ENCODE measurements around the gene PATJ. TPM values are rescaled to one million over a fixed set of nuclear protein-coding genes. Genes with fewer than 3 reads are reported as not detected.

PATJ gene
- total and polyA plus RNA-seq, 2 of the 13 experiments (the other 11 are each of a cell fraction or from before 2014, with no cell fraction given): 6.2 to 16.8 TPM

- TF ChIP-seq PATZ1 (CRISPR knock-in tag; IDR thresholded peaks at IDR 0.05): no peak
- TF ChIP-seq ZNF605 (CRISPR knock-in tag; IDR thresholded peaks at IDR 0.05): no peak
Measured at GRCh38 chr1:62100442-62100841, 358.2 kb downstream of the PATJ start (continued).

DNA sequence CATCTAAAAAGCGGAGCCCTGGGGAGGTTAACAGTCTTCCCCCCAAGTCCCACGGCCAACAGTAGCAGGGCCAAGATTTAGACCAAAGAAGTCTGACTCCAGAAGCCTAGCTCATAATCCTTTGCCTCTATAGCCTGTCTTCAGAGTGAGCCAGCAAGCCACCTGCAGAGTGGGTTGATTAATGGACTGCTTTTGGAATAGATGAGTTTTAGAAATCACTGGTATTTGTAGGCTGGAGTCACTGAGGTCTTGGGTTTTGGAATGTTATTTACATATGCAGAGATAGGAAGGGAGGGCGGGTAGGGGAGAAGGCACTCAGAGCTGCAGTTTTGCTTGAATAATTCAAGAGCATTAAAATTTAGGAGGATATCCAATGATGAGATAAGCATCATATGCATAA is 361.6 kb downstream of the PATJ start:
- intact Hi-C loops (cut with micrococcal nuclease; ENCODE audit: unreplicated experiment): no loop called here
- no TSS peak for BruUV-seq (replicated peaks)
- WGBS (ENCODE audit: low lambda C conversion rate): 88% methylated on average over 3 of the region's 3 CpGs
- TF ChIP-seq, protein P1, sequence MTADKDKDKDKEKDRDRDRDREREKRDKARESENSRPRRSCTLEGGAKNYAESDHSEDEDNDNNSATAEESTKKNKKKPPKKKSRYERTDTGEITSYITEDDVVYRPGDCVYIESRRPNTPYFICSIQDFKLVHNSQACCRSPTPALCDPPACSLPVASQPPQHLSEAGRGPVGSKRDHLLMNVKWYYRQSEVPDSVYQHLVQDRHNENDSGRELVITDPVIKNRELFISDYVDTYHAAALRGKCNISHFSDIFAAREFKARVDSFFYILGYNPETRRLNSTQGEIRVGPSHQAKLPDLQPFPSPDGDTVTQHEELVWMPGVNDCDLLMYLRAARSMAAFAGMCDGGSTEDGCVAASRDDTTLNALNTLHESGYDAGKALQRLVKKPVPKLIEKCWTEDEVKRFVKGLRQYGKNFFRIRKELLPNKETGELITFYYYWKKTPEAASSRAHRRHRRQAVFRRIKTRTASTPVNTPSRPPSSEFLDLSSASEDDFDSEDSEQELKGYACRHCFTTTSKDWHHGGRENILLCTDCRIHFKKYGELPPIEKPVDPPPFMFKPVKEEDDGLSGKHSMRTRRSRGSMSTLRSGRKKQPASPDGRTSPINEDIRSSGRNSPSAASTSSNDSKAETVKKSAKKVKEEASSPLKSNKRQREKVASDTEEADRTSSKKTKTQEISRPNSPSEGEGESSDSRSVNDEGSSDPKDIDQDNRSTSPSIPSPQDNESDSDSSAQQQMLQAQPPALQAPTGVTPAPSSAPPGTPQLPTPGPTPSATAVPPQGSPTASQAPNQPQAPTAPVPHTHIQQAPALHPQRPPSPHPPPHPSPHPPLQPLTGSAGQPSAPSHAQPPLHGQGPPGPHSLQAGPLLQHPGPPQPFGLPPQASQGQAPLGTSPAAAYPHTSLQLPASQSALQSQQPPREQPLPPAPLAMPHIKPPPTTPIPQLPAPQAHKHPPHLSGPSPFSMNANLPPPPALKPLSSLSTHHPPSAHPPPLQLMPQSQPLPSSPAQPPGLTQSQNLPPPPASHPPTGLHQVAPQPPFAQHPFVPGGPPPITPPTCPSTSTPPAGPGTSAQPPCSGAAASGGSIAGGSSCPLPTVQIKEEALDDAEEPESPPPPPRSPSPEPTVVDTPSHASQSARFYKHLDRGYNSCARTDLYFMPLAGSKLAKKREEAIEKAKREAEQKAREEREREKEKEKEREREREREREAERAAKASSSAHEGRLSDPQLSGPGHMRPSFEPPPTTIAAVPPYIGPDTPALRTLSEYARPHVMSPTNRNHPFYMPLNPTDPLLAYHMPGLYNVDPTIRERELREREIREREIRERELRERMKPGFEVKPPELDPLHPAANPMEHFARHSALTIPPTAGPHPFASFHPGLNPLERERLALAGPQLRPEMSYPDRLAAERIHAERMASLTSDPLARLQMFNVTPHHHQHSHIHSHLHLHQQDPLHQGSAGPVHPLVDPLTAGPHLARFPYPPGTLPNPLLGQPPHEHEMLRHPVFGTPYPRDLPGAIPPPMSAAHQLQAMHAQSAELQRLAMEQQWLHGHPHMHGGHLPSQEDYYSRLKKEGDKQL (CRISPR knock-in tag; IDR thresholded peaks at IDR 0.05; ENCODE audit: low read depth): no peak
- TF ChIP-seq TCF7 (IDR thresholded peaks at IDR 0.05; ENCODE audit: low read depth): no peak
- no peak for TF ChIP-seq NCOR1 (IDR thresholded peaks at IDR 0.05; ENCODE audit: borderline replicate concordance, low read length)
- TF ChIP-seq, protein P2, sequence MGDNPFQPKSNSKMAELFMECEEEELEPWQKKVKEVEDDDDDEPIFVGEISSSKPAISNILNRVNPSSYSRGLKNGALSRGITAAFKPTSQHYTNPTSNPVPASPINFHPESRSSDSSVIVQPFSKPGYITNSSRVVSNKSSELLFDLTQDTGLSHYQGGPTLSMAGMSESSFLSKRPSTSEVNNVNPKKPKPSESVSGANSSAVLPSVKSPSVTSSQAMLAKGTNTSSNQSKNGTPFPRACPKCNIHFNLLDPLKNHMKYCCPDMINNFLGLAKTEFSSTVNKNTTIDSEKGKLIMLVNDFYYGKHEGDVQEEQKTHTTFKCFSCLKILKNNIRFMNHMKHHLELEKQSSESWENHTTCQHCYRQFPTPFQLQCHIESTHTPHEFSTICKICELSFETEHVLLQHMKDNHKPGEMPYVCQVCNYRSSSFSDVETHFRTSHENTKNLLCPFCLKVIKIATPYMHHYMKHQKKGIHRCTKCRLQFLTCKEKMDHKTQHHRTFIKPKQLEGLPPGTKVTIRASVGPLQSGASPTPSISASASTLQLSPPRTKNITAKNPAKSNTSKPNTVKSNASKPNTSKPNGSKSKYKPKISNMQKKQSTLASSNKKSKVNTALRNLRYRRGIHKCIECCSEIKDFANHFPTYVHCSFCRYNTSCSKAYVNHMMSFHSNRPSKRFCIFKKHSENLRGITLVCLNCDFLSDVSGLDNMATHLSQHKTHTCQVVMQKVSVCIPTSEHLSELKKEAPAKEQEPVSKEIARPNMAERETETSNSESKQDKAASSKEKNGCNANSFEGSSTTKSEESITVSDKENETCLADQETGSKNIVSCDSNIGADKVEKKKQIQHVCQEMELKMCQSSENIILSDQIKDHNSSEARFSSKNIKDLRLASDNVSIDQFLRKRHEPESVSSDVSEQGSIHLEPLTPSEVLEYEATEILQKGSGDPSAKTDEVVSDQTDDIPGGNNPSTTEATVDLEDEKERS (CRISPR knock-in tag; IDR thresholded peaks at IDR 0.05): no peak
- TF ChIP-seq ZMAT3 (CRISPR knock-in tag; conservative IDR thresholded peaks at IDR 0.05): no peak
- TF ChIP-seq ZNF83 (CRISPR knock-in tag; IDR thresholded peaks at IDR 0.05; ENCODE audit: borderline replicate concordance): no peak
- no peak for TF ChIP-seq NONO (IDR thresholded peaks at IDR 0.05)
- TF ChIP-seq NONO (CRISPR knock-in tag; conservative IDR thresholded peaks at IDR 0.05): no peak
- TF ChIP-seq ZFAT (CRISPR knock-in tag; conservative IDR thresholded peaks at IDR 0.05): no peak
- TF ChIP-seq, protein P3, sequence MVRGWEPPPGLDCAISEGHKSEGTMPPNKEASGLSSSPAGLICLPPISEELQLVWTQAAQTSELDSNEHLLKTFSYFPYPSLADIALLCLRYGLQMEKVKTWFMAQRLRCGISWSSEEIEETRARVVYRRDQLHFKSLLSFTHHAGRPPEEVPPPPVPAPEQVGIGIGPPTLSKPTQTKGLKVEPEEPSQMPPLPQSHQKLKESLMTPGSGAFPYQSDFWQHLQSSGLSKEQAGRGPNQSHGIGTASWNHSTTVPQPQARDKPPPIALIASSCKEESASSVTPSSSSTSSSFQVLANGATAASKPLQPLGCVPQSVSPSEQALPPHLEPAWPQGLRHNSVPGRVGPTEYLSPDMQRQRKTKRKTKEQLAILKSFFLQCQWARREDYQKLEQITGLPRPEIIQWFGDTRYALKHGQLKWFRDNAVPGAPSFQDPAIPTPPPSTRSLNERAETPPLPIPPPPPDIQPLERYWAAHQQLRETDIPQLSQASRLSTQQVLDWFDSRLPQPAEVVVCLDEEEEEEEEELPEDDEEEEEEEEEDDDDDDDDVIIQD (CRISPR knock-in tag; IDR thresholded peaks at IDR 0.05; ENCODE audit: low read depth): no peak

More for the DNA sequence above, 361.6 kb downstream of the PATJ start:
- CTCF ChIA-PET (ENCODE audit: low intra/inter-chr PET ratio, low total read pairs): no interaction called here
- H3K4me3 ChIP-seq (replicated peaks in 1 of 3; ENCODE audit: insufficient read depth in 1 of 3, low read depth in 2 of 3, low read length in 3 of 3): no peak overlapping the region
- no peak for DNase-seq (ENCODE audit: low spot score)
- H3K79me2 ChIP-seq (ENCODE audit: insufficient read depth, low read length): no peaks in the 10 kb centered on the region
- in situ Hi-C loops (cut with HindIII; ENCODE audit: extremely low pct_ligation_motif_present, low pct_unique_long_range_greater_than_20kb): no loop called here
- no peaks in the 10 kb centered on the region for H4K20me1 ChIP-seq (ENCODE audit: insufficient read depth, low read length)
- H3K9me3 ChIP-seq (ENCODE audit: low read length): no peaks in the 10 kb centered on the region
- no peak for FAIRE-seq
- no peak overlapping the region for H3K9ac ChIP-seq (ENCODE audit: insufficient read depth, low read depth, low read length)
- no peak for ATAC-seq
- H3K36me3 ChIP-seq (replicated peaks in 1 of 2; ENCODE audit: control insufficient read depth in 1 of 2, insufficient read depth in 2 of 2, low read length in 2 of 2): no peaks in the 10 kb centered on the region
- no peaks in the 10 kb centered on the region for H3K4me1 ChIP-seq (ENCODE audit: insufficient read depth, low read length)
- H2AFZ ChIP-seq (ENCODE audit: low read length): no peak overlapping the region
- H3K27ac ChIP-seq (ENCODE audit: extremely low read length, insufficient read depth, low read length): no peak overlapping the region
- H3K4me2 ChIP-seq (ENCODE audit: low read depth, low read length): no peak overlapping the region
- H3K27me3 ChIP-seq (ENCODE audit: control insufficient read depth in 1 of 2, insufficient read depth in 2 of 2, low read length in 2 of 2): no peaks in the 10 kb centered on the region
- POLR2A ChIA-PET: no interaction called here
